Small intestine (tissue), 7 donors: ENCODE data around the gene PCNX1. TPM values are rescaled to one million over a fixed set of nuclear protein-coding genes. Genes with fewer than 3 reads are reported as not detected.
A peak's percentile ranks its signal among the peaks of the same experiment; 100 is the strongest.
"Not testable (repeated sequence)": the region's sequence is repeated elsewhere in the genome, so short reads cannot be mapped to it uniquely, and the experiment has no call there.

ENCODE experiments used
- DNase-seq, 2 donors: peaks; one replicate each; pipeline versions ENCODE4 v3.0.0 to v3.0.0-alpha.2; 2013
- FAIRE-seq: peaks from 2 replicates; lab custom pipeline; 2012; peaks lifted over from hg19 to GRCh38; lab: Jason Lieb, UNC
- H3K27ac ChIP-seq, 3 donors: one replicate each; pipeline ENCODE4 v1.5.1; 2013; ENCODE audit warnings: low read length in 2 of 3, mild to moderate bottlenecking in 2 of 3, control low read depth in 1 of 3, inconsistent platforms in 1 of 3, low read depth in 1 of 3, moderate library complexity in 1 of 3
- H3K27me3 ChIP-seq, 3 donors: one replicate each; pipeline ENCODE4 v1.6.1; 2013; ENCODE audit warnings: low read length in 3 of 3, inconsistent platforms in 1 of 3; ENCODE audit not compliant: control insufficient read depth in 3 of 3, insufficient read depth in 3 of 3
- H3K36me3 ChIP-seq, 3 donors: one replicate each; pipeline ENCODE4 v1.6.1; 2013; ENCODE audit warnings: low read length in 3 of 3, inconsistent platforms in 1 of 3, low read depth in 1 of 3, mild to moderate bottlenecking in 1 of 3, moderate library complexity in 1 of 3; ENCODE audit not compliant: control insufficient read depth in 3 of 3, insufficient read depth in 2 of 3
- H3K4me1 ChIP-seq, 3 donors: one replicate each; pipeline ENCODE4 v1.6.1; 2013; ENCODE audit warnings: low read length in 2 of 3, inconsistent platforms in 1 of 3, low read depth in 1 of 3, mild to moderate bottlenecking in 1 of 3, moderate library complexity in 1 of 3; ENCODE audit not compliant: control insufficient read depth in 3 of 3, insufficient read depth in 2 of 3
- H3K4me3 ChIP-seq, 3 donors: one replicate each; pipeline ENCODE4 v1.5.1; 2013; ENCODE audit warnings: low read length in 3 of 3, control low read depth in 1 of 3, inconsistent platforms in 1 of 3, low read depth in 1 of 3, mild to moderate bottlenecking in 1 of 3, moderate library complexity in 1 of 3
- H3K9me3 ChIP-seq, 2 donors: one replicate each; pipeline ENCODE4 v1.6.1; 2013; ENCODE audit warnings: low read depth in 1 of 2, low read length in 1 of 2; ENCODE audit not compliant: control insufficient read depth in 2 of 2, insufficient read depth in 1 of 2
- WGBS, 3 donors: extraction: QIAGEN DNeasy Blood & Tissue Kit; methylation state at CpG; one replicate each; pipeline ENCODE4 v1.1.7; 2013; 5-methylcytosine and 5-hydroxymethylcytosine counted together
- polyA plus RNA-seq, 4 donors: library from polyadenylated mRNA; stranded (reverse) in 3 of 4; unstranded in 1 of 4; fragments of 200-250 nt in 3 of 4; fragments of 120-200 nt in 1 of 4; gene quantifications; one replicate each; pipeline versions ENCODE4 v1.2.1 to v1.2.3, GENCODE V29; 2013
- donor health status: healthy with polysubstance abuse.
- donor health status: control.
- donor health status: control.
- donor health status: Bipolar disorder and iron deficiency.
- donor health status: healthy.

Gene PCNX1
- polyA plus RNA-seq, 4 donors, result 4.7 to 49.4 (median 6.5) TPM

DNA sequence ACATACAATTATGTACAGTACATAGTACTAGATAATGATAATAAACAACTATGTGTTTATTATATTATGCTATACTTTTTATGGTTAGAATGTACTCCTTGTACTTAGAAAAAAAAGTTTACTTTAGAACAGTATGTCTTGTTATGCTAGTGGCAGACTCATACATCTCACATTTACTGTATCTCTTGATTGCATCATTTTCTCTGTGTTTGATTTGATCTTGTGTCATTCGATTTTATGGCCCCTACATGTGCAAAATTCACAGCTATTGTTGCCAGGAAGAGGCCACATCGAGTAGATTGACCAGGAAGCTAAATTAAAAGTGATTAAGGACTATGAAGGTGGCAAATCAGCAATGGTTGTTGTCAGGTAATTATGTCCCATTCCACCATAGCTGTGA is 153.0 kb downstream of the PCNX1 start:
- Histone ChIP-seq H3K9me3 (peaks cover 0 to 4% of the 10 kb centered on the region in 2 donors), H3K36me3 (peaks cover 6 to 24% (median 12%) of the 10 kb centered on the region in 3 donors), H3K27me3 (no peaks in the 10 kb centered on the region), H3K4me1 (no peaks in the 10 kb centered on the region), H3K4me3 (no peak overlapping the region), H3K27ac (no peak overlapping the region)
- FAIRE-seq (no peak), DNase-seq (no peak)
- 27 to 55% (median 42%) methylated on average over 2 of the region's 2 CpGs for WGBS, 3 donors

DNA sequence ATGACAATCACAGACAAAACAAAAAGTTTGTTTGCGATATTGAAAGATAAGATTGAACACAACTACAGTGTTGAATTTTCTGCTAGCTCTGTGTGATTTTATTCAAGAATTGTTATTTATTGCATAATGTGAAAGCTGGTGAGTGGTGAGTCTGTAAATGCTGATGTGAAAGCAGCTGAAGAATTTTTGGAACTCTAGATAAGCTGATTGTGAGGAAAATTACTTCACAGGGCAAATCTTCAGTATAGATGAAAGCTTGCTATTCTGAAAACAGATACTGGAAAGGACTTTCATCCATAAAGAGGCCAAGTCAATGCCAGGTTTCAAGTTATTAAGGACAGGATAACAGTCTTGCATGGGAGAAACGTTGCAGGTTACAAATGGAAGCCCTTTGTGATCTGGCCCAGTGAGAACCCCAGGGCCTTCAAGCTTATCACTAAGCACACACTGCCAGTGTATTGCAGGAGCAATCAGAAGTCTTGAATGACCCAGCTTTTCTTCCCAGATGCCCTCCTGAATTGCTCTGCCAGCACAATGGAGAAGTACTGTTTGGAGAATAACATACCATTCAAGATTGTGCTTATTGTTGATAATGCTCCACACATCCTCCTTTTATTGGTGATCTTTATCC is 153.7 kb downstream of the PCNX1 start:
- Histone ChIP-seq H3K9me3 (peaks cover 0 to 4% of the 10 kb centered on the region in 2 donors), H3K36me3 (peaks cover 6 to 22% (median 12%) of the 10 kb centered on the region in 3 donors), H3K4me1 (no peaks in the 10 kb centered on the region), H3K4me3 (no peak overlapping the region), H3K27me3 (no peaks in the 10 kb centered on the region), H3K27ac (no peak overlapping the region)
- DNase-seq (peak in 1 of 2 donors; percentile 12), FAIRE-seq (no peak)
- WGBS, 3 donors, result 74 to 82% (median 77%) methylated on average over 2 of the region's 2 CpGs

- 84 to 100% (median 100%) methylated on average over 1 of the region's 1 CpG for WGBS, 3 donors
- H3K27me3 ChIP-seq, result no peaks in the 10 kb centered on the region
- H3K36me3 ChIP-seq, result peaks cover 6 to 22% (median 12%) of the 10 kb centered on the region in 3 donors
- no peaks in the 10 kb centered on the region for H3K4me1 ChIP-seq
- FAIRE-seq (no peak), DNase-seq (no peak)
- H3K9me3 ChIP-seq, result peaks cover 0 to 4% of the 10 kb centered on the region in 2 donors
- no peak overlapping the region for H3K4me3 ChIP-seq
- H3K27ac ChIP-seq, result no peak overlapping the region
These were observed 154.2 kb downstream of the PCNX1 start for GRCh38 chr14:71061458-71061857.

- peaks cover 0 to 4% of the 10 kb centered on the region in 2 donors for H3K9me3 ChIP-seq
- H3K4me1 ChIP-seq, result no peaks in the 10 kb centered on the region
- DNase-seq (no peak), FAIRE-seq (no peak)
- H3K27me3 ChIP-seq, result no peaks in the 10 kb centered on the region
- no peak overlapping the region for H3K27ac ChIP-seq
- WGBS, 3 donors, result 86 to 94% (median 94%) methylated on average over 5 of the region's 5 CpGs
- H3K4me3 ChIP-seq, result no peak overlapping the region
- H3K36me3 ChIP-seq, result peaks cover 3 to 19% (median 9%) of the 10 kb centered on the region in 3 donors
These were observed 155.5 kb downstream of the PCNX1 start for GRCh38 chr14:71062581-71063303.

DNA sequence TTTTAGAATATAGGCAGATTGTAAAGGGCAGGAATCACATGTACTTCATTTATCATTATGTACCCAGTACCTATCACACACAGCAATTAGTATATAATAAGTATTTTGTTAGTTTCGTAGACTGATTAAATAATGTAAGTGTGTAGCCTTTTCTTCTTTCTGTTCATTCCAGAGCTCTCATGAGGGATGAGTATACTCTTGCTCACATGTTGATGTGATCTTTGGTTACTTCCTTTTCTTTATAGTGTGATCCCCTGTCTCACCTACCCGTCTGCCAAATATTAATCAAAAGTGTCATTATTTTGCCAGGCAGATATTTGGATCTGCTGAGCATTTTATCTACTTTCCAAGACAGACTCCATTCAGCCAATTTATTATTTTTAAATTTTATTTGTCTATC is 156.1 kb downstream of the PCNX1 start:
- 81 to 91% (median 89%) methylated on average over 2 of the region's 2 CpGs for WGBS, 3 donors
- H3K27me3 ChIP-seq, result no peaks in the 10 kb centered on the region
- FAIRE-seq (no peak), DNase-seq (no peak)
- no peak overlapping the region for H3K4me3 ChIP-seq
- H3K27ac ChIP-seq, result no peak overlapping the region
- no peaks in the 10 kb centered on the region for H3K4me1 ChIP-seq
- peaks cover 0 to 4% of the 10 kb centered on the region in 2 donors for H3K9me3 ChIP-seq
- peaks cover 3 to 18% (median 13%) of the 10 kb centered on the region in 3 donors for H3K36me3 ChIP-seq

- not testable (repeated sequence) for DNase-seq, H3K9me3 ChIP-seq, H3K4me1 ChIP-seq, H3K27ac ChIP-seq, FAIRE-seq, H3K27me3 ChIP-seq, H3K4me3 ChIP-seq
- H3K36me3 ChIP-seq, result peaks cover 3 to 19% (median 8%) of the 10 kb centered on the region in 3 donors
- 96 to 99% (median 97%) methylated on average over 3 of the region's 3 CpGs for WGBS, 3 donors
These were observed 157.5 kb downstream of the PCNX1 start for GRCh38 chr14:71064747-71065146.

DNA sequence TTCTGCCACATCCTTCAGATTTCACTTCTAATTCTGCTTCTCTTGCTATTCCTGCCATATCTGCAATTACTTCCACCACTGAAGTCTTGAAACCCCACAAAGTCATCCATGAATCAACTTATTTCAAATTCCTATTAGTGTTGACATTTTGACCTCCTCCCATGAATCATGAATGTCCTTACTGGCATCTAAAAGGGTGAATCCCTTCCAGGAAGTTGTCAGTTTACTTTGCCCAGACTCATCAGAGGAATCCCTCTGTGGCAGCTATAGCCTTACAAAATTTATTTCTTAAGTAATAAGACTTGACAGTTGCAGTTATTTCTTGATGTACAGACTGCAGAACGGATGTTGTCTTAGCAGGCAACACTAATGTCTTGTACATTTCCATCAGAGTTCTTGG is 162.9 kb downstream of the PCNX1 start:
- Histone ChIP-seq H3K36me3 (peaks cover 0 to 19% (median 14%) of the 10 kb centered on the region in 3 donors), H3K27me3 (no peaks in the 10 kb centered on the region), H3K4me1 (no peaks in the 10 kb centered on the region), H3K4me3 (no peak overlapping the region), H3K27ac (no peak overlapping the region), H3K9me3 (peaks cover 0 to 3% of the 10 kb centered on the region in 2 donors)
- FAIRE-seq (no peak), DNase-seq (no peak)
- WGBS, 3 donors, result 94 to 98% (median 97%) methylated on average over 1 of the region's 1 CpG

DNA sequence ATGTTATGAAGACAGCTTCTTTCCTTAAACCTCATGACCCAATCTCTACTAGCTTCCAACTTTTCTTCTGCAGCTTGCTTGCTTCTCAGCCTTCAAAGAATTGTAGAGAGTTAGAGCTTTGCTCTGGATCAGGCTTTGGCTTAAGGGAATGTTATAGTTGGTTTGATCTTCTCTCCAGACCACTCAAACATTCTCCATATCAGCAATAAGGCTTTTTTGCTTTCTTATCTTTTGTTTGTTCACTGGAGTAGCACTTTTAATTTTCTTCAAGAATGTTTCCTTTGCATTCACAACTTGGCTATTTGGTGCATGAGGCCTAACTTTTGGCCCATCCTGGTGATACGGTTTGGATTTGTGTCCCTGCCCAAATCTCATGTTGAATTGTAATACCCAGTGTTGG is 163.8 kb downstream of the PCNX1 start:
- no peak for FAIRE-seq
- 88 to 100% (median 94%) methylated on average over 1 of the region's 1 CpG for WGBS, 3 donors
- H3K27me3 ChIP-seq, result no peaks in the 10 kb centered on the region
- H3K36me3 ChIP-seq, result peaks cover 0 to 22% (median 15%) of the 10 kb centered on the region in 3 donors
- H3K27ac ChIP-seq, result no peak overlapping the region
- no peak overlapping the region for H3K4me3 ChIP-seq
- peaks cover 0 to 4% of the 10 kb centered on the region in 2 donors for H3K9me3 ChIP-seq
- no peak for DNase-seq
- H3K4me1 ChIP-seq, result no peaks in the 10 kb centered on the region
